ENCODE data around the gene DNAJC11. TPM values are rescaled to one million over a fixed set of nuclear protein-coding genes. Genes with fewer than 3 reads are reported as not detected.

DNAJC11 gene
- total RNA-seq, 1 experiment from 2014 or later: 106 TPM

GRCh38 chr1:6658359-6659060 is 43.1 kb downstream of the DNAJC11 start:
- POLR2A ChIA-PET (ENCODE audit: low non-redundant PET): interaction anchor here (0.6 kb wide), 1 partner anchor 238 kb away, joined by 3 read pairs; no protein-coding TSS in a partner anchor
- no TSS peak for BruUV-seq (replicated peaks)
- Histone ChIP-seq H3K27ac (ENCODE audit: low read depth, low read length, poor library complexity, severe bottlenecking) (no peak overlapping the region), H3K9me3 (ENCODE audit: low read depth, low read length, poor library complexity, severe bottlenecking) (no peaks in the 10 kb centered on the region), H3K4me1 (ENCODE audit: insufficient read depth, low read length, poor library complexity, severe bottlenecking) (peaks cover 5% of the 10 kb centered on the region), H3K36me3 (ENCODE audit: insufficient read depth, low read length, poor library complexity, severe bottlenecking) (no peaks in the 10 kb centered on the region), H3K27me3 (replicated peaks; ENCODE audit: insufficient read depth, low read depth, low read length, poor library complexity) (no peaks in the 10 kb centered on the region), H3K4me3 (ENCODE audit: low read depth, low read length, poor library complexity, severe bottlenecking) (no peak overlapping the region)
- TF ChIP-seq EZH2 (IDR thresholded peaks at IDR 0.05; ENCODE audit: borderline replicate concordance, low read depth, low read length, poor library complexity, severe bottlenecking) (no peak), CTCF (conservative IDR thresholded peaks at IDR 0.05; ENCODE audit: low read depth, low read length) (no peak)
- intact Hi-C loops (cut with micrococcal nuclease; ENCODE audit: unreplicated experiment): no loop called here
- CTCF ChIA-PET: no interaction called here
- no peak for DNase-seq (ENCODE audit: low spot score)

GRCh38 chr1:6657138-6657537 is 44.5 kb downstream of the DNAJC11 start:
- CTCF ChIA-PET: interaction anchor here (0.6 kb wide), 1 partner anchor 36 kb away, joined by 3 read pairs; no protein-coding TSS in a partner anchor
- intact Hi-C loops (cut with micrococcal nuclease; ENCODE audit: unreplicated experiment): no loop called here
- H3K27me3 ChIP-seq (replicated peaks; ENCODE audit: insufficient read depth, low read depth, low read length, poor library complexity): no peaks in the 10 kb centered on the region
- DNase-seq (ENCODE audit: low spot score): no peak
- H3K9me3 ChIP-seq (ENCODE audit: low read depth, low read length, poor library complexity, severe bottlenecking): no peaks in the 10 kb centered on the region
- no peak overlapping the region for H3K4me3 ChIP-seq (ENCODE audit: low read depth, low read length, poor library complexity, severe bottlenecking)
- no TSS peak for BruUV-seq (replicated peaks)
- no peak overlapping the region for H3K27ac ChIP-seq (ENCODE audit: low read depth, low read length, poor library complexity, severe bottlenecking)
- POLR2A ChIA-PET (ENCODE audit: low non-redundant PET): no interaction called here
- peaks cover 12% of the 10 kb centered on the region for H3K4me1 ChIP-seq (ENCODE audit: insufficient read depth, low read length, poor library complexity, severe bottlenecking)
- peaks cover 13% of the 10 kb centered on the region for H3K36me3 ChIP-seq (ENCODE audit: insufficient read depth, low read length, poor library complexity, severe bottlenecking)
- TF ChIP-seq EZH2 (IDR thresholded peaks at IDR 0.05; ENCODE audit: borderline replicate concordance, low read depth, low read length, poor library complexity, severe bottlenecking) (no peak), CTCF (conservative IDR thresholded peaks at IDR 0.05; ENCODE audit: low read depth, low read length) (no peak)

GRCh38 chr1:6653436-6654290 is 48.0 kb downstream of the DNAJC11 start:
- no peak overlapping the region for H3K4me3 ChIP-seq (ENCODE audit: low read depth, low read length, poor library complexity, severe bottlenecking)
- DNase-seq (ENCODE audit: low spot score): peak; percentile 50
- BruUV-seq (replicated peaks): no TSS peak
- ChIA-PET POLR2A (ENCODE audit: low non-redundant PET) (no interaction called here), CTCF (no interaction called here)
- no peaks in the 10 kb centered on the region for H3K9me3 ChIP-seq (ENCODE audit: low read depth, low read length, poor library complexity, severe bottlenecking)
- H3K4me1 ChIP-seq (ENCODE audit: insufficient read depth, low read length, poor library complexity, severe bottlenecking): peaks cover 12% of the 10 kb centered on the region
- H3K27me3 ChIP-seq (replicated peaks; ENCODE audit: insufficient read depth, low read depth, low read length, poor library complexity): no peaks in the 10 kb centered on the region
- TF ChIP-seq EZH2 (IDR thresholded peaks at IDR 0.05; ENCODE audit: borderline replicate concordance, low read depth, low read length, poor library complexity, severe bottlenecking) (no peak), CTCF (conservative IDR thresholded peaks at IDR 0.05; ENCODE audit: low read depth, low read length) (no peak)
- H3K27ac ChIP-seq (ENCODE audit: low read depth, low read length, poor library complexity, severe bottlenecking): no peak overlapping the region
- peaks cover 24% of the 10 kb centered on the region for H3K36me3 ChIP-seq (ENCODE audit: insufficient read depth, low read length, poor library complexity, severe bottlenecking)
- intact Hi-C loops (cut with micrococcal nuclease; ENCODE audit: unreplicated experiment): no loop called here

Data from A673 (cell line).